ENCODE results near the gene AZIN2. TPM values are rescaled to one million over a fixed set of nuclear protein-coding genes. Genes with fewer than 3 reads are reported as not detected.

Gene AZIN2
- total RNA-seq, 4 donors from 2014 or later: 1.5 to 3.5 (median 1.7) TPM; not detected in 1

GRCh38 chr1:33098371-33098770 is 17.4 kb downstream of the AZIN2 start:
- TF ChIP-seq CTCF (IDR thresholded peaks at IDR 0.05; ENCODE audit: low read depth): no peak

- no peak for TF ChIP-seq CTCF (IDR thresholded peaks at IDR 0.05; ENCODE audit: low read depth)
These were observed 18.6 kb downstream of the AZIN2 start for GRCh38 chr1:33099290-33100118.

- TF ChIP-seq CTCF (IDR thresholded peaks at IDR 0.05; ENCODE audit: low read depth): no peak
These were observed 29.5 kb downstream of the AZIN2 start for GRCh38 chr1:33110477-33110876.

GRCh38 chr1:33111965-33112364 is 31.0 kb downstream of the AZIN2 start:
- TF ChIP-seq CTCF (IDR thresholded peaks at IDR 0.05; ENCODE audit: low read depth): no peak

- TF ChIP-seq CTCF (IDR thresholded peaks at IDR 0.05; ENCODE audit: low read depth): no peak
These were observed 36.6 kb downstream of the AZIN2 start for GRCh38 chr1:33117440-33118085.

- no peak for TF ChIP-seq CTCF (IDR thresholded peaks at IDR 0.05; ENCODE audit: low read depth)
These were observed 37.3 kb downstream of the AZIN2 start for GRCh38 chr1:33118274-33118673.

- TF ChIP-seq CTCF (IDR thresholded peaks at IDR 0.05; ENCODE audit: low read depth): no peak
These were observed 38.1 kb downstream of the AZIN2 start for GRCh38 chr1:33119050-33119449.

Data from subcutaneous adipose tissue (tissue), 4 donors.